GM19193 (cell line): Measurements from ENCODE around the gene PIK3AP1.

Experiments used
- POLR2A ChIP-seq: IDR thresholded peaks from 4 replicates; pipeline ENCODE4 v1.6.1; 2011; ENCODE audit not compliant: insufficient read depth, insufficient read length; ENCODE audit errors: extremely low read depth

PIK3AP1 gene

GRCh38 chr10:96720422-96721206 lies at the start of gene PIK3AP1:
PIK3AP1 (minus strand) TSS chr10:96720514; CDS start chr10:96720394, 120 bp downstream.
- TF ChIP-seq POLR2A: peak; percentile 73

GRCh38 chr10:96768136-96768535 lies 47.8 kb upstream of the PIK3AP1 start:
- no peak for TF ChIP-seq POLR2A

GRCh38 chr10:96767611-96768010 lies 47.3 kb upstream of the PIK3AP1 start:
- TF ChIP-seq POLR2A: no peak

GRCh38 chr10:96765406-96766240 lies 45.3 kb upstream of the PIK3AP1 start:
- TF ChIP-seq POLR2A: no peak

GRCh38 chr10:96764425-96765060 lies 44.2 kb upstream of the PIK3AP1 start:
- no peak for TF ChIP-seq POLR2A

- no peak for TF ChIP-seq POLR2A
Measured at GRCh38 chr10:96758423-96758822, 38.1 kb upstream of the PIK3AP1 start.

GRCh38 chr10:96756111-96756903 lies 36.0 kb upstream of the PIK3AP1 start:
- no peak for TF ChIP-seq POLR2A

- no peak for TF ChIP-seq POLR2A
Measured at GRCh38 chr10:96753956-96754355, 33.6 kb upstream of the PIK3AP1 start.

- TF ChIP-seq POLR2A: no peak
Measured at GRCh38 chr10:96752375-96752774, 32.1 kb upstream of the PIK3AP1 start.

- no peak for TF ChIP-seq POLR2A
Measured at GRCh38 chr10:96747734-96748550, 27.6 kb upstream of the PIK3AP1 start.

- TF ChIP-seq POLR2A: no peak
Measured at GRCh38 chr10:96746503-96746902, 26.2 kb upstream of the PIK3AP1 start.

GRCh38 chr10:96745950-96746349 lies 25.6 kb upstream of the PIK3AP1 start:
- no peak for TF ChIP-seq POLR2A

- no peak for TF ChIP-seq POLR2A
Measured at GRCh38 chr10:96743988-96744585, 23.8 kb upstream of the PIK3AP1 start.
